ENCODE measurements around the gene METTL24.

METTL24 gene

GRCh38 chr6:110392727-110393126 is 34.6 kb upstream of the METTL24 start:
- Histone ChIP-seq H3K79me1 (ENCODE audit: low read length) (peaks cover 9% of the 10 kb centered on the region), H2BK120ac (ENCODE audit: insufficient read depth, low read length, poor library complexity) (no peak overlapping the region), H3K4me1 (ENCODE audit: control insufficient read depth in 1 of 2, insufficient read depth in 2 of 2, low read length in 2 of 2) (peaks cover 6 to 11% of the 10 kb centered on the region in 2 experiments), H3K4ac (ENCODE audit: low read depth, low read length) (no peak overlapping the region), H2AFZ (ENCODE audit: insufficient read depth, low read length, poor library complexity) (no peak overlapping the region), H3K27ac (ENCODE audit: low read depth, low read length) (no peak overlapping the region), H3K9me3 (ENCODE audit: insufficient read depth, low read depth, low read length) (no peaks in the 10 kb centered on the region), H3K4me2 (ENCODE audit: low read length) (no peak overlapping the region), H4K91ac (ENCODE audit: low read depth, low read length) (no peak overlapping the region), H3K36me3 (ENCODE audit: control insufficient read depth in 1 of 2, insufficient read depth in 2 of 2, low read length in 2 of 2) (no peaks in the 10 kb centered on the region), H3K27me3 (ENCODE audit: insufficient read depth, low read length) (no peaks in the 10 kb centered on the region), H3K9ac (ENCODE audit: low read length) (no peak overlapping the region), H2BK5ac (ENCODE audit: low read depth, low read length, poor library complexity) (no peak overlapping the region), H3K23ac (ENCODE audit: low read length) (no peak overlapping the region), H3K14ac (ENCODE audit: low read length) (no peak overlapping the region), H3K79me2 (ENCODE audit: control insufficient read depth, insufficient read depth, low read length, poor library complexity) (peaks cover 3% of the 10 kb centered on the region), H4K8ac (ENCODE audit: low read depth, low read length) (no peak overlapping the region), H3K4me3 (ENCODE audit: low read depth, low read length) (no peak overlapping the region), H2BK12ac (ENCODE audit: low read length) (no peak overlapping the region), H2AK5ac (ENCODE audit: low read length) (no peak overlapping the region), H3K18ac (ENCODE audit: low read length) (no peak overlapping the region), H4K12ac (ENCODE audit: low read depth, low read length) (no peak overlapping the region)
- WGBS (ENCODE audit: extremely low coverage, insufficient coverage, insufficient read length), result no CpG with 5 or more reads among the region's 9 CpGs
- DNase-seq, result no peak

GRCh38 chr6:110390404-110390803 is 32.3 kb upstream of the METTL24 start:
- no CpG with 5 or more reads among the region's 2 CpGs for WGBS (ENCODE audit: extremely low coverage, insufficient coverage, insufficient read length)
- no peak overlapping the region for H2AFZ ChIP-seq (ENCODE audit: insufficient read depth, low read length, poor library complexity)
- no peaks in the 10 kb centered on the region for H3K9me3 ChIP-seq (ENCODE audit: insufficient read depth, low read depth, low read length)
- H4K12ac ChIP-seq (ENCODE audit: low read depth, low read length), result no peak overlapping the region
- H2BK5ac ChIP-seq (ENCODE audit: low read depth, low read length, poor library complexity), result no peak overlapping the region
- H3K4me1 ChIP-seq (ENCODE audit: control insufficient read depth in 1 of 2, insufficient read depth in 2 of 2, low read length in 2 of 2), result peaks cover 6 to 11% of the 10 kb centered on the region in 2 experiments
- H3K23ac ChIP-seq (ENCODE audit: low read length), result no peak overlapping the region
- H3K36me3 ChIP-seq (ENCODE audit: control insufficient read depth in 1 of 2, insufficient read depth in 2 of 2, low read length in 2 of 2), result no peaks in the 10 kb centered on the region
- H4K8ac ChIP-seq (ENCODE audit: low read depth, low read length), result no peak overlapping the region
- H3K4me3 ChIP-seq (ENCODE audit: low read depth, low read length), result no peak overlapping the region
- H3K4ac ChIP-seq (ENCODE audit: low read depth, low read length), result no peak overlapping the region
- H3K18ac ChIP-seq (ENCODE audit: low read length), result no peak overlapping the region
- H3K9ac ChIP-seq (ENCODE audit: low read length), result no peak overlapping the region
- peaks cover 10% of the 10 kb centered on the region for H3K79me1 ChIP-seq (ENCODE audit: low read length)
- peak overlapping the region; percentile 16 for H3K27ac ChIP-seq (ENCODE audit: low read depth, low read length)
- no peak overlapping the region for H3K14ac ChIP-seq (ENCODE audit: low read length)
- no peak overlapping the region for H2BK12ac ChIP-seq (ENCODE audit: low read length)
- no peaks in the 10 kb centered on the region for H3K27me3 ChIP-seq (ENCODE audit: insufficient read depth, low read length)
- peak overlapping the region; percentile 45 for H2BK120ac ChIP-seq (ENCODE audit: insufficient read depth, low read length, poor library complexity)
- H3K4me2 ChIP-seq (ENCODE audit: low read length), result no peak overlapping the region
- H2AK5ac ChIP-seq (ENCODE audit: low read length), result no peak overlapping the region
- H3K79me2 ChIP-seq (ENCODE audit: control insufficient read depth, insufficient read depth, low read length, poor library complexity), result peaks cover 3% of the 10 kb centered on the region
- DNase-seq, result no peak
- peak overlapping the region; percentile 64 for H4K91ac ChIP-seq (ENCODE audit: low read depth, low read length)

DNA sequence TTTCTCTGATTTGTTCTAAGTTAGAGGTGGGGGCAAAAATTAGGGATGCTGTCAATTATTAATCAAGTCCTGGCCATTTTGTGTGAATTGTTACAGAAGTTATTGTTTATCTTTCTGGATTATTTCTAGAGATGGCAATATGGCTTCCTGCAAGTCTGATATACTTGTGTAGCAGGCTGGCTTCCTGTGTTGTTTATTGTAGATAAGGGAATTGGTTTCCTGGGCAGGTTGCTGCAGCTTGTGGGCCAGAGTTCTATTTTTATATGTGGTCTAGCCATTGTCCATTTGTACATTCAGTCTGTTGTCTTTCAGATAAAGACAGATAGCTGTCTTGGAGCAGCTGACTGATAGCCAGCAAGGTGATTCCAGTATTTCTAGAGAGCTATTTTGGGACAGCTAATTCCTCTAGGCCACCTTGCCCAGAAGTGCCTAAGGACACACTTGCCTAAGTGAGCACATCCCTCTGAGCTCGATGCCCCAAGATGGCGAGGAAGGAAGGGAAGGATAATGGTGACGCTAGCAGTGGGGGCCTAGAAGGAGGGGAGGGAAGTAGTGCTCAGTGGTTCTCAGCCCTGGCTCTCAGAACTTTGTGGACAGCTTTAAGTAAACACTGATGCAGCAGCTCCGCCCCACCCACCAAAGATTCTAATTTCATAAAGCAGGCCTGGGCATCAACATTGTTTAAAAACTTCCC is 31.7 kb upstream of the METTL24 start:
- no CpG with 5 or more reads among the region's 4 CpGs for WGBS (ENCODE audit: extremely low coverage, insufficient coverage, insufficient read length)
- H2BK5ac ChIP-seq (ENCODE audit: low read depth, low read length, poor library complexity), result no peak overlapping the region
- no peak overlapping the region for H4K8ac ChIP-seq (ENCODE audit: low read depth, low read length)

DNA sequence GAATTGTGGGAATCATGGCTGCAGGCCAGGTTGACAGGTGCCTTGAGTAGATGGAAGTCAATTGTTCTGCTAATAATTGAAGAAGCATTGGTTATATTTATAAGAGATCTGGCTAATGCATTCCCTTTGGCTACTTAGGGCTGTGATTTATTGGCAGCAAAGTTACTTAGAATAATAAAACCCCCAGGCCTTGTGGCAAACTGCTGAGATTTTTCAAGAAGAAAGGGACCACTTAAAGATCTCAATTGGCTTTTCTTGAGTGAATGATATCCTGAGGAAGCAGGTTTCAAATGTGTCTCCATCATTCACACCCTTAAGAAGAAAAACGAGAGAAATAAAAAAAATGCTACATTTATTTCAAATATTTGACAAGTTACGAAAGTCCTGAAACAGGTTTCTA is 29.8 kb upstream of the METTL24 start:
- no peak for DNase-seq
- Histone ChIP-seq H3K27ac (ENCODE audit: low read depth, low read length) (no peak overlapping the region), H3K14ac (ENCODE audit: low read length) (no peak overlapping the region), H3K79me2 (ENCODE audit: control insufficient read depth, insufficient read depth, low read length, poor library complexity) (peaks cover 3% of the 10 kb centered on the region), H2AK5ac (ENCODE audit: low read length) (no peak overlapping the region), H2BK12ac (ENCODE audit: low read length) (no peak overlapping the region), H3K79me1 (ENCODE audit: low read length) (peaks cover 10% of the 10 kb centered on the region), H3K4ac (ENCODE audit: low read depth, low read length) (no peak overlapping the region), H2BK5ac (ENCODE audit: low read depth, low read length, poor library complexity) (no peak overlapping the region), H3K18ac (ENCODE audit: low read length) (no peak overlapping the region), H3K27me3 (ENCODE audit: insufficient read depth, low read length) (no peaks in the 10 kb centered on the region), H4K8ac (ENCODE audit: low read depth, low read length) (no peak overlapping the region), H4K12ac (ENCODE audit: low read depth, low read length) (no peak overlapping the region), H4K91ac (ENCODE audit: low read depth, low read length) (no peak overlapping the region), H2BK120ac (ENCODE audit: insufficient read depth, low read length, poor library complexity) (no peak overlapping the region), H2AFZ (ENCODE audit: insufficient read depth, low read length, poor library complexity) (no peak overlapping the region), H3K23ac (ENCODE audit: low read length) (no peak overlapping the region), H3K9ac (ENCODE audit: low read length) (no peak overlapping the region), H3K4me1 (ENCODE audit: control insufficient read depth in 1 of 2, insufficient read depth in 2 of 2, low read length in 2 of 2) (peaks cover 6 to 11% of the 10 kb centered on the region in 2 experiments), H3K4me2 (ENCODE audit: low read length) (no peak overlapping the region), H3K9me3 (ENCODE audit: insufficient read depth, low read depth, low read length) (no peaks in the 10 kb centered on the region), H3K36me3 (ENCODE audit: control insufficient read depth in 1 of 2, insufficient read depth in 2 of 2, low read length in 2 of 2) (no peaks in the 10 kb centered on the region), H3K4me3 (ENCODE audit: low read depth, low read length) (no peak overlapping the region)
- WGBS (ENCODE audit: extremely low coverage, insufficient coverage, insufficient read length), result no CpG with 5 or more reads among the region's 2 CpGs

More for the DNA sequence above, 31.7 kb upstream of the METTL24 start:
- Histone ChIP-seq H2BK12ac (ENCODE audit: low read length) (peak overlapping the region; percentile 30), H4K12ac (ENCODE audit: low read depth, low read length) (no peak overlapping the region), H3K4ac (ENCODE audit: low read depth, low read length) (no peak overlapping the region), H3K27ac (ENCODE audit: low read depth, low read length) (peak overlapping the region; percentile 16), H2AK5ac (ENCODE audit: low read length) (no peak overlapping the region), H3K23ac (ENCODE audit: low read length) (no peak overlapping the region), H3K79me2 (ENCODE audit: control insufficient read depth, insufficient read depth, low read length, poor library complexity) (peaks cover 3% of the 10 kb centered on the region), H3K4me3 (ENCODE audit: low read depth, low read length) (no peak overlapping the region), H3K79me1 (ENCODE audit: low read length) (peaks cover 10% of the 10 kb centered on the region), H3K27me3 (ENCODE audit: insufficient read depth, low read length) (no peaks in the 10 kb centered on the region), H4K91ac (ENCODE audit: low read depth, low read length) (peak overlapping the region; percentile 64), H3K4me1 (ENCODE audit: control insufficient read depth in 1 of 2, insufficient read depth in 2 of 2, low read length in 2 of 2) (peaks cover 6 to 11% of the 10 kb centered on the region in 2 experiments), H3K9me3 (ENCODE audit: insufficient read depth, low read depth, low read length) (no peaks in the 10 kb centered on the region), H3K9ac (ENCODE audit: low read length) (no peak overlapping the region), H2AFZ (ENCODE audit: insufficient read depth, low read length, poor library complexity) (no peak overlapping the region), H3K18ac (ENCODE audit: low read length) (no peak overlapping the region), H2BK120ac (ENCODE audit: insufficient read depth, low read length, poor library complexity) (peak overlapping the region; percentile 45), H3K4me2 (ENCODE audit: low read length) (no peak overlapping the region), H3K36me3 (ENCODE audit: control insufficient read depth in 1 of 2, insufficient read depth in 2 of 2, low read length in 2 of 2) (no peaks in the 10 kb centered on the region), H3K14ac (ENCODE audit: low read length) (peak overlapping the region; percentile 43)
- DNase-seq, result no peak
